DOHH2 (cell line): ENCODE measurements around the gene EPN2.

Source experiments
- H3F3A ChIP-seq: fragments of 200-600 bp; sonication (generic), shearing (Covaris generic); 2 replicates; pipeline ENCODE4 v1.6.0; 2016; ENCODE audit warnings: antibody characterized with exemption, mild to moderate bottlenecking; ENCODE audit not compliant: control insufficient read depth, insufficient read depth
- H3K27ac ChIP-seq: fragments of 200-600 bp; sonication (generic); 2 replicates; pipeline ENCODE4 v1.5.1; 2014; ENCODE audit warnings: low read depth, mild to moderate bottlenecking, low read length, moderate library complexity
- H3K27me3 ChIP-seq: fragments of 200-600 bp; sonication (generic); 2 replicates; pipeline ENCODE4 v1.6.1; 2014; ENCODE audit warnings: mild to moderate bottlenecking, low read length, mixed read lengths; ENCODE audit not compliant: control insufficient read depth
- H3K36me3 ChIP-seq: fragments of 200-600 bp; sonication (generic); 2 replicates; pipeline ENCODE4 v1.6.1; 2014; ENCODE audit warnings: mild to moderate bottlenecking, low read length, moderate library complexity, mixed read lengths; ENCODE audit not compliant: control insufficient read depth
- H3K4me1 ChIP-seq: fragments of 200-600 bp; sonication (generic); 2 replicates; pipeline ENCODE4 v1.6.1; 2014; ENCODE audit warnings: mild to moderate bottlenecking, low read length, mixed read lengths; ENCODE audit not compliant: control insufficient read depth
- H3K4me2 ChIP-seq: fragments of 200-600 bp; sonication (generic); 2 replicates; pipeline ENCODE4 v1.6.0; 2014; ENCODE audit warnings: mild to moderate bottlenecking, low read length, moderate library complexity
- H3K4me3 ChIP-seq: fragments of 200-600 bp; sonication (generic); 2 replicates; pipeline ENCODE4 v1.5.1; 2014; ENCODE audit warnings: mild to moderate bottlenecking, low read length, mixed read lengths
- H3K79me2 ChIP-seq: fragments of 200-600 bp; sonication (generic); 2 replicates; pipeline ENCODE4 v1.6.1; 2014; ENCODE audit warnings: mild to moderate bottlenecking, low read length, mixed read lengths; ENCODE audit not compliant: control insufficient read depth
- H3K9me2 ChIP-seq: fragments of 200-600 bp; sonication (generic); replicated peaks from 2 replicates; pipeline ENCODE4 v1.6.1; 2014; ENCODE audit warnings: mild to moderate bottlenecking, low read length, mixed read lengths; ENCODE audit not compliant: control insufficient read depth
- H3K9me3 ChIP-seq: fragments of 200-600 bp; sonication (generic); 2 replicates; pipeline ENCODE4 v1.6.1; 2014; ENCODE audit warnings: antibody characterized with exemption, low read length, mixed read lengths; ENCODE audit not compliant: control insufficient read depth, insufficient read depth
- H4K20me1 ChIP-seq: fragments of 200-600 bp; sonication (generic); 2 replicates; pipeline ENCODE4 v1.6.0; 2014; ENCODE audit warnings: low read depth, mild to moderate bottlenecking, antibody characterized with exemption, low read length, moderate library complexity; ENCODE audit not compliant: control insufficient read depth, insufficient read depth
- CTCF ChIP-seq: fragments of 200-600 bp; sonication (generic); IDR thresholded peaks from one replicate; pipeline ENCODE4 v1.5.1; 2014; ENCODE audit warnings: antibody characterized with exemption, mild to moderate bottlenecking, low read depth, low read length; ENCODE audit not compliant: poor library complexity, severe bottlenecking
- EZH2phosphoT487 ChIP-seq: fragments of 200-600 bp; sonication (generic); IDR thresholded peaks from 2 replicates; pipeline ENCODE4 v1.6.1; 2017; ENCODE audit warnings: borderline replicate concordance, mild to moderate bottlenecking, antibody characterized with exemption, low read length, moderate library complexity, mixed read lengths

The EPN2 gene

DNA sequence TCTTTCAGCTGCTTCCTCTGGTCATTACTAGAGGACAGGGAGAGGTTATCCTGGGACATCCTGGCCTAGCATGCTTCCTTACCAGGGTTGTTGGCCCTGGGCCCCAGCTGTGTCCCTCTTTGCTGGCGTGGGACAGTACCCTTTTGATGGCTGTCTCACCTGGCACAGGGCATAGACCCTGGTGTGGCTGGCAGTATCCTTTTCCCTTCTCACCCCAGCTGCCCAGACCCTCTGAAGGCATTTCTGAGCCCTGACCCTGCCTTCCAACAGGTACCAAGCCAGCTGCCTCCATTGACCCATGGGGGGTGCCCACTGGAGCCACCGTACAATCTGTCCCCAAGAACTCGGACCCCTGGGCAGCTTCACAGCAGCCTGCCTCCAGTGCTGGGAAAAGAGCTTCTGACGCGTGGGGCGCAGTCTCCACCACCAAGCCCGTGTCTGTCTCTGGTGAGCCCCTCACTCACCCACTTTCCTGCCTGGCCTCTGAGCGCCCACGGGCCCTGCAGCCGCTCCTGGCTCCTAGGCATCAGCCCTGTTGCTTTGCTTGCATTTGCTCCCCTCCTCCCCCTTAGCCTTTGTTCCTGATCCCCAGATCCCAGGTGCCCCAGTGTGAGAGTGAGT is 91.4 kb downstream of the EPN2 start:
- Histone ChIP-seq H3K79me2 (no peaks in the 10 kb centered on the region), H4K20me1 (0 out of 2 replicates have a peak, but pooled peaks cover 3% of the 10 kb centered on the region), H3K9me3 (peaks cover 4% of the 10 kb centered on the region; the same call in 1 of the 2 replicates), H3K4me3 (no peak overlapping the region), H3K36me3 (no peaks in the 10 kb centered on the region), H3K9me2 (no peaks in the 10 kb centered on the region), H3F3A (no peaks in the 10 kb centered on the region), H3K27me3 (peaks cover 14% of the 10 kb centered on the region), H3K27ac (no peak overlapping the region), H3K4me1 (no peaks in the 10 kb centered on the region), H3K4me2 (no peak overlapping the region)
- TF ChIP-seq EZH2phosphoT487, result no peak
- TF ChIP-seq CTCF, result no peak

DNA sequence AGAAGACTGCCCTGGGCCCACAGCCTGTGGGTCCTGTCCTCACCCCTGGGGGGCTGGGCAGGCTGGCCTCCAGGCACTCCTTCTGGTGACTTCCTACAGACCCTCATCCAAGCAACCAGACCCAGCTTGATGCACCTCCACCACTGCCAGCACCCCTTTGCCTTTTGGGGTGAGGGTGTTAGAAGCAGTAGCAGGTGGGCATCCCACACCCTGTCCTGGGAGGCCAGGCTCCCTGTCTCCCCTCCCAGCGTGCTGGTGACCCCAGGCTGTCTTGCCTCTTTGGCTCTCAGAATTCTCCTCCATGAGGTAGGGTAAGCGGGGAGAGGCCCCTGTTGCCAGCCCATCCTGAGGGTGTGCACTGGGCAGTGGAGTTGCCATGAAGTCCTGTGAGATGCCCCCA is 92.0 kb downstream of the EPN2 start:
- Histone ChIP-seq H3K9me2 (no peaks in the 10 kb centered on the region), H3K36me3 (no peaks in the 10 kb centered on the region), H3K9me3 (peaks cover 4% of the 10 kb centered on the region; the same call in 1 of the 2 replicates), H4K20me1 (no peaks in the 10 kb centered on the region), H3K4me1 (no peaks in the 10 kb centered on the region), H3F3A (no peaks in the 10 kb centered on the region), H3K27ac (no peak overlapping the region), H3K4me2 (no peak overlapping the region), H3K27me3 (peaks cover 14% of the 10 kb centered on the region), H3K4me3 (no peak overlapping the region), H3K79me2 (no peaks in the 10 kb centered on the region)
- TF ChIP-seq EZH2phosphoT487, result no peak
- no peak for TF ChIP-seq CTCF

DNA sequence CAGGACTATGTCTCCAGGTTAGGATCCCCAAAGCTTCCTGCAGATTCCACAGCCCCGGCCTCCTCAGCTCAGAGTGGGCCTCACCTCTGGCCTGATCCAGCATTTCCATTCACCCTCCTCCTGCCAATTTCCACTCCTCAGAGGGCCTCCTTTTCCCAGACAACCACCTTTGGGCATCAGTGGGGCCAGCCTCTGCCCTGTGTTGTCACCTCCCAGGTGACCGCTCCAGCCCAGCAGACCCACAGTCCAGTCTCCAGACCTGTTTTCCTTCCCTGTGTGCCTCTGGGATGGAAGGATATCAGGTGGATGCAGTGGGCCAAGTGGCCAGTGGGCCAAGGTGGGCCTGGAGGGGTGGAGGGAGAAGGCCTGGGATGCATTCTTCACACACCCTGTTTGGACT is 92.7 kb downstream of the EPN2 start:
- H3K9me2 ChIP-seq, result no peaks in the 10 kb centered on the region
- H3K9me3 ChIP-seq, result peaks cover 4% of the 10 kb centered on the region; the same call in 1 of the 2 replicates
- H3K4me2 ChIP-seq, result no peak overlapping the region
- no peaks in the 10 kb centered on the region for H3K36me3 ChIP-seq
- H3K27ac ChIP-seq, result no peak overlapping the region
- H4K20me1 ChIP-seq, result no peaks in the 10 kb centered on the region
- no peaks in the 10 kb centered on the region for H3K79me2 ChIP-seq
- H3K4me1 ChIP-seq, result no peaks in the 10 kb centered on the region
- H3K4me3 ChIP-seq, result no peak overlapping the region
- no peaks in the 10 kb centered on the region for H3F3A ChIP-seq
- H3K27me3 ChIP-seq, result peaks cover 14% of the 10 kb centered on the region
- TF ChIP-seq CTCF, result no peak
- no peak for TF ChIP-seq EZH2phosphoT487
